IPS-NIHi7 (cell line): ENCODE data around the gene THBS3.
"Not testable (repeated sequence)": the region's sequence is repeated elsewhere in the genome, so short reads cannot be mapped to it uniquely, and the experiment has no call there.

Source experiments
- DNase-seq: peaks from one replicate; pipeline ENCODE4 v3.0.0; 2012; ENCODE audit warnings: mixed read lengths; ENCODE audit errors: extremely low spot score

THBS3 gene

GRCh38 chr1:155174324-155175280 lies 33.1 kb downstream of the THBS3 start:
- peak; percentile 78 for DNase-seq

DNA sequence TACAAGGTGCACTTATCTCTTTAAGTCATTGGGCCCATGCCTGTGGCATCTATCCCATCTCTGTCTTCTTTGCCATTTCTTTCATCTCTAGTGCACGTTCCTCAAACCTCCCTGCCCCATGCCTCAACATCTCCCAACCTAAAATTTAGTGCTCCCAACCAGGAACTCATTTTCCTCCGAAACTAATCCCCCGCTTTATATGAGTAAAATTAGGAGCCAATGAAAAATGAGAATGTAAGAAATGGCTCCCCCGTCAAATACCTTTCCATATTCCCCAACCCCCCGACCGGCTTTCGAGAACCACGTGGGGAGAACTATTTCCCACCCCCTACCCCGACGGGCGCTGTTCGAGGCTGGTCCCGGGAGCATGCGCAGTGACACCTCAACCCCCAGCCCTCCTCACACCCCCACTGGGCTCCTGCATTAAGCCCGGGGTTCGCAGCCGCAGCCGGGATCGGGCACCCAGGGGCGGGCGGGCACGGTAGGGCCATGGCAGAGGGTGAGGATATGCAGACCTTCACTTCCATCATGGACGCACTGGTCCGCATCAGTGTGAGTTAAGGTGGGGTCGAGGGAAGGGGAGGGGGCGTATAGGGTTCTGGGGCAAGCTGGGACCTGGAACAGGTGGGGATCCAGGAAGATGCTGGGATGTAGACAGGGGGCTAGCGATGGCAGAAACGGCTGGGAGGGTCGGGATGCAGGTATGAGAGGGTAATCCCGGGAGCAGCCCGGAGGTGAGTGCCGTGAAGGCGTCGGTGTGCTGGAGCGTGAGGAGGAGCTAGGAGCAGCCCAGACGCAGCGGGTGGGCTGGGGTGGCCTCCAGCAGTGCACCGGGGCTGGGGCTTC lies 34.0 kb downstream of the THBS3 start, which contains the start of gene TRIM46:
TSS of gene TRIM46 (plus strand) at position 372 of the 846 bp plus-strand sequence. CDS start at position 490, 118 bp downstream.
- DNase-seq: peak; percentile 72

DNA sequence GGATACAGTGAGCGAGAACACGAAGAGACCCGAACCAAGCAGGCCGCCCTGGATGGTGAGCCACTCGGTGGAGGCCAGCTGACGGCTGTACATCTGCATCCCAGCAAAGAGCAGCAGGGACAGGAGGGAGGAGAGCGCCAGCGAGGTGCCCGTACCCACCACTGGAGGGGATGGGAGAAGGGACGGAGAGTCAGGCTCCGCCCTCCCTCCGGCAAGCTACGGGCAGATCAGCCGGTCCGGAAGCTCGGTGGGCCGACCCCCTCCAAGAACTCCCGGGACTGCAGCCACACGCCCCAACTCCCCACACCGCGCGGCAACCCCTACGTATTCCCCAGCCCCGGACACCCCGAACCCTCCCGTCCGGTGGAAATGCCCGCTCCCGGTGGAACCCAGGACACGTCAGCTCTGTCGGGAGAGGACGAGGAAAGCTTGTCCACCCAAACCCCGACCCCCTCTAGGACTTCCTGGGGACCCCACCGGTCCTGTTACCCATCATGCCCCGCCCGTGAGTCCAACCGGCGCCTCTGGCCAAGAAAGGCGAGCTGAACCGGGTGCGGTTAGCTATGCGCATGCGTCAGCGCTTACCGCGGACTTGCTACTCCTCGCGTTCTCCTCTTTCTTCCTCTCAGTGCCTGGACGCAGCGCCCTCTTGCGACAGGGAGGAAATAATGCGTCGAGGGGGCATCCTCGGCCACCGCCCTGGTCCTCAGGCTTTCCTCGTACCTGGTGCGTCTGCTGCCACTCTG lies 34.8 kb downstream of the THBS3 start, which contains the start of gene KRTCAP2:
TSS of gene KRTCAP2 (minus strand) at position 573 of the 746 bp plus-strand sequence. CDS start at position 493, 80 bp downstream.
- DNase-seq: peak; percentile 98

GRCh38 chr1:155171836-155172731 lies 35.6 kb downstream of the THBS3 start:
- DNase-seq: no peak

DNA sequence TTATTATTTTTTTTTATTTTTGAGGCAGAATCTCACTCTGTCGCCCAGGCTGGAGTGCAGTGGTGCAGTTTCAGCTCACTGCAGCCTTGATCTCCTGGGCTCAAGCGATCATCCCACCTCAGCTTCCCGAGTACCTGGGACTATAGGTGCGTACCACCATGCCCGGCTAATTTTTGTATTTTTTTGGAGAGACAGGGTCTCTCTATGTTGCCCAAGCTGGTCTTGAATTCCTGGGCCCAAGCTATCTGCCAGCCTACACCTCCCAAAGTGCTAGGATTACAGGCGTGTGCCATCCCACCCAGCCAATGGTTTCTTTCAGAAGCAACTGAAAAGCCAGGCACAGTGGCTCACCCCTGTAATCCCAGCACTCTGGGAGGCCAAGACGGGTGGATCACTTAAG lies 36.9 kb downstream of the THBS3 start:
- no peak for DNase-seq

DNA sequence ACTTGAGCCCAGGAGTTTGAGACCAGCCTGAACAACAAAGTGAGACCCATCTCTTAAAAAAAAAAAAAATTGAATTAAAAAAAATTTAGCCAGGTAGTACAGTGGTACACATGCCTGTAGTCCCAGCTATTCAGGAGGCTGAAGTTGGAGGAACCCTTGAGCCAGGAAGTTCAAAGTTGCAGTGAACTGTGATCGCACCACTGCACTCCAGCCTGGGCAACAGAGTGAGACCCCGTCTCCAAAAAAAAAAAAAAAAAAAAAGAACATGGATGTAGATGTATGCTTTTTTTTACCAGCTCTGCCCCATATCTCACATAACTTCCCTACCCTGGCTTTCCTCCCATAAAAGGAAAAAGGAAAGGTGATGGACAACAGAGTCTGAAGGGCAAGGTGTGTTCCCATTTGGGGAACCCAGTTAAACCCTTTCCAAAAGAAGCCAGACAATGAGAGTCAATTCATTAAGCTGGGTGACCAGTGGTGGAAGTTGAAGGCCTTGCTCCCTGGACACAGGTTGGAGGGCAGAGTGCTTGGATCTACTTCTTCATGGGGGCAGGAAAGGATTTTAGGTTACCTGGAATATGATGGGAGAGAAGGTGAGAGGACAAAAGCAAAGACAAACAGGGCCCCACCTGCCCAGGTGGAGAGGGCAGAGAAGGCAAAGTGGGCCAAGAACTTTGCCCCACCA lies 37.5 kb downstream of the THBS3 start:
- no peak for DNase-seq

- DNase-seq: peak; percentile 1
Measured at GRCh38 chr1:155169541-155169940, 38.2 kb downstream of the THBS3 start.

- DNase-seq: peak; percentile 2
Measured at GRCh38 chr1:155168456-155169210, 39.1 kb downstream of the THBS3 start.

GRCh38 chr1:155168105-155168445 lies 39.6 kb downstream of the THBS3 start:
- DNase-seq: not testable (repeated sequence)

GRCh38 chr1:155167166-155168104 lies 40.3 kb downstream of the THBS3 start:
- DNase-seq: peak; percentile 90

DNA sequence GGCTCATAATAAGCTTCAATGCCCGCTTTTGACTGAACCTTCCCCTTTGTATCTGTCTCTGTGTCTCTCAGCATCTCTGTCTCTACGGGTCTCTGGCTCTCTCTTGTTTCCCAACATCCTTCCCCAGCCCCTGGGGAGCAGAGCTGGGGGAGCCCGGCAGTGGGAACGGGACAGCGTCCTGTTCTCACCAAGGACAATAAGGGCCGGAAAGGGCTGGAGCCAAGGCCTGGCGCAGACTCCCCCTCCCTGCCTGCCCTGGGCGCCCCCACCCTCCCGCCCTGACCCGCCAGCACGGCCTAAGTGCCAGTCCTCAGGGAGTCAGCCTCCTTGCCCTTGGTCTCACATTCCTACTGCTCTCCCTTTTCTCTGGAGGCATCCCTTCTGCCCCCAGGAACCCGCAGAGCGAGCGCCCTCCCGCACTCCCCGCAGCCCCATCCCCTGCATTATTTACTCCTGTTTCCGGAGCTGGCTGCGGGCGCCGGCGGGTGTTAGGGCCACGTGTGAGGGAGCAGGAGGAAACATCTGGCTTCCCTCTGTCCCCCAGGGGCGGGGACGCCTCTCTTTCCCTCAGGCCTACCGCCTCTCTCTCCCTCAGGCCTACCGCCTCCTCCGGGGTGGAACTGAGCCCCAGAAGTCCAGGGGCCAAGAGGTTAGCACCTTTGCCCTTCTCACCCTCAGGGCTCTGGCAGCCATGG lies 41.1 kb downstream of the THBS3 start:
- DNase-seq: peak; percentile 37

GRCh38 chr1:155166051-155166470 lies 41.6 kb downstream of the THBS3 start:
- DNase-seq: peak; percentile 39

DNA sequence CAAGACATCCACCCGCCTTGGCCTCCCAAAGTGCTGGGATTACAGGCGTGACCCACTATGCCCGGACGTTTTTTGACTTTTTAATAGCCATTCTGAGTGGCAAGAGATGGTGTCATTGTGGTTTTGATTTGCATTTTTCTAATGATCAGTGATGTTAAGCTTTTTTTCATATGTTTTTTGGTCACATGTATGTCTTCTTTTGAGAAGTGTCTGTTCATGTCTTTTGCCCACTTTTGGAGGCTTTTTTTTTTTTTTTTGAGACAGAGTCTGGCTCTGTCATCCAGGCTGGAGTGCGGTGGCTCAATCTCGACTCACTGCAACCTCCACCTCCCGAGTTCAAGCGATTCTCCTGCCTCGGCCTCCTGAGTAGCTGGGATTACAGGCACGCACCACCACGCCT lies 43.1 kb downstream of the THBS3 start:
- DNase-seq: not testable (repeated sequence)

GRCh38 chr1:155163785-155164184 lies 43.9 kb downstream of the THBS3 start:
- not testable (repeated sequence) for DNase-seq

DNA sequence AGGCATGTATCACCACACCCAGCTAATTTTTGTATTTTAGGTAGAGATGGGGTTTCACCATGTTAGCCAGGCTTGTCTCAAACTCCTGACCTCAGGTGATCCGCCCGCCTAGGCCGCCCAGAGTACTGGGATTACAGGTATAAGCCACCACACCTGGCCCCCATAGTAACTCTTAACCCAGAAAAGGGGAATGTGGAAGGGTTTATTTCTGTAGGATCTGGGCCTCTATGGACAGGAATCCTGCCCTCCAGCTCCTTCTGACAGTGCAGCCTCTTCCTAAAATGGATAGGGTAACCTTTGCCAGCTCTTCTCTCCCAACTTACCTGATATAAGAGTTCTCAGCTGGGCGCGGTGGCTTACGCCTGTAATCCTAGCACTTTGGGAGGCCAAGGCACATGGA lies 45.1 kb downstream of the THBS3 start:
- DNase-seq: not testable (repeated sequence)

- DNase-seq: no peak
Measured at GRCh38 chr1:155160128-155160527, 47.6 kb downstream of the THBS3 start.

GRCh38 chr1:155158991-155159390 lies 48.7 kb downstream of the THBS3 start:
- DNase-seq: peak; percentile 7
